GM23338 (cell line): ENCODE results near the gene CLDN6. TPM values are rescaled to one million over a fixed set of nuclear protein-coding genes. Genes with fewer than 3 reads are reported as not detected.

Experiments used
- ATAC-seq: fragments of 200-7000 bp; cut with Tn5 transposase; 3 replicates; pipeline ENCODE4 v1.9.1; 2020
- DNase-seq: peaks from one replicate; pipeline ENCODE4 v3.0.0-alpha.2; 2015; ENCODE audit warnings: low spot score
- H2AFZ ChIP-seq: fragments of 200-600 bp; sonication (generic); 2 replicates; pipeline ENCODE4 v1.8.0; 2016; ENCODE audit warnings: antibody characterized with exemption, mild to moderate bottlenecking, moderate library complexity
- H3F3A ChIP-seq: fragments of 200-600 bp; sonication (generic); replicated peaks from 2 replicates; pipeline ENCODE4 v1.8.0; 2017; ENCODE audit warnings: antibody characterized with exemption, mixed run types, low read depth
- H3K27ac ChIP-seq: fragments of 200-600 bp; sonication (generic); 2 replicates; pipeline ENCODE4 v1.6.1; 2016; ENCODE audit warnings: low read depth
- H3K27me3 ChIP-seq: fragments of 200-600 bp; sonication (generic); 2 replicates; pipeline ENCODE4 v1.8.0; 2016; ENCODE audit warnings: mild to moderate bottlenecking, mixed run types, moderate library complexity; ENCODE audit not compliant: insufficient read depth
- H3K36me3 ChIP-seq: fragments of 200-600 bp; sonication (generic); 2 replicates; pipeline ENCODE4 v1.8.0; 2016; ENCODE audit warnings: mild to moderate bottlenecking; ENCODE audit not compliant: insufficient read depth
- H3K4me1 ChIP-seq: fragments of 200-600 bp; sonication (generic); 2 replicates; pipeline ENCODE4 v1.8.0; 2016; ENCODE audit warnings: mild to moderate bottlenecking, moderate library complexity; ENCODE audit not compliant: insufficient read depth
- H3K4me2 ChIP-seq: fragments of 200-600 bp; sonication (generic); 2 replicates; pipeline ENCODE4 v1.7.1; 2017; ENCODE audit warnings: mixed run types
- H3K4me3 ChIP-seq: fragments of 200-600 bp; sonication (generic); 2 replicates; pipeline ENCODE4 v1.6.1; 2016; ENCODE audit warnings: mixed run types
- H3K79me2 ChIP-seq: fragments of 200-600 bp; sonication (generic); replicated peaks from 2 replicates; pipeline ENCODE4 v1.8.0; 2017; ENCODE audit warnings: mild to moderate bottlenecking; ENCODE audit not compliant: insufficient read depth
- H3K9me2 ChIP-seq: fragments of 200-600 bp; sonication (generic); 2 replicates; pipeline ENCODE4 v1.8.0; 2017; ENCODE audit not compliant: insufficient read depth
- H4K20me1 ChIP-seq: fragments of 200-600 bp; sonication (generic); replicated peaks from 2 replicates; pipeline ENCODE4 v1.8.0; 2017; ENCODE audit warnings: mild to moderate bottlenecking; ENCODE audit not compliant: insufficient read depth
- H3K27ac Mint-ChIP-seq: 2 replicates; pipeline ENCODE4 v1.8.0; 2020; ENCODE audit warnings: inconsistent platforms, mild to moderate bottlenecking, moderate library complexity, mixed read lengths
- H3K27me3 Mint-ChIP-seq: 3 replicates; pipeline ENCODE4 v1.8.0; 2022; ENCODE audit warnings: low read depth, mild to moderate bottlenecking, moderate library complexity, mixed read lengths, inconsistent platforms; ENCODE audit not compliant: insufficient read depth, poor library complexity
- H3K36me3 Mint-ChIP-seq: 3 replicates; pipeline ENCODE4 v1.8.0; 2021; ENCODE audit warnings: low read depth, mild to moderate bottlenecking, inconsistent platforms, moderate library complexity, mixed read lengths
- H3K4me1 Mint-ChIP-seq: 3 replicates; pipeline ENCODE4 v1.8.0; 2020; ENCODE audit warnings: mild to moderate bottlenecking, inconsistent platforms, mixed read lengths
- H3K4me3 Mint-ChIP-seq: 3 replicates; pipeline ENCODE4 v1.8.0; 2021; ENCODE audit warnings: moderate library complexity, mild to moderate bottlenecking, inconsistent platforms, mixed read lengths
- H3K9me3 Mint-ChIP-seq: 3 replicates; pipeline ENCODE4 v1.8.0; 2020; ENCODE audit warnings: moderate library complexity, mild to moderate bottlenecking, inconsistent platforms, mixed read lengths
- EZH2 ChIP-seq: fragments of 200-600 bp; sonication (generic); IDR thresholded peaks from one replicate; pipeline ENCODE4 v1.8.0; 2017; ENCODE audit warnings: antibody characterized with exemption, mild to moderate bottlenecking, low read depth; ENCODE audit not compliant: unreplicated experiment
- STAT1 ChIP-seq: IDR thresholded peaks from one replicate; pipeline ENCODE4 v1.6.1; 2016; ENCODE audit warnings: antibody characterized with exemption; ENCODE audit not compliant: unreplicated experiment
- ZNF114 ChIP-seq: fragments of 250-450 bp; sonication (Bioruptor Pico); IDR thresholded peaks from 2 replicates; pipeline ENCODE4 v1.5.0; 2020; ENCODE audit warnings: mild to moderate bottlenecking, moderate library complexity
- polyA plus RNA-seq: library from polyadenylated mRNA; unstranded; fragments of >200 nt; fragmentation: Nextera tagmentation; extraction: Ambion mirVana; gene quantifications from 2 replicates; pipeline ENCODE4 v1.2.1, GENCODE V29; 2016
- total RNA-seq: library from RNA; depleted of rRNA; stranded (reverse); fragments of >200 nt; shearing (Covaris generic); gene quantifications from 2 replicates; pipeline ENCODE4 v1.2.3, GENCODE V29; 2014
- TF ChIP-seq, protein P1 (sequence below): IDR thresholded peaks from 2 replicates; pipeline ENCODE4 v1.6.1; 2016; ENCODE audit warnings: antibody characterized with exemption
- TF ChIP-seq, protein P2 (sequence below): fragments of 250-450 bp; sonication (Bioruptor Pico); IDR thresholded peaks from 2 replicates; pipeline ENCODE4 v1.5.0; 2020; ENCODE audit warnings: mild to moderate bottlenecking, moderate library complexity

Gene CLDN6
- total and polyA plus RNA-seq, 2 experiments from 2014 or later: 537 to 1,028 TPM

DNA sequence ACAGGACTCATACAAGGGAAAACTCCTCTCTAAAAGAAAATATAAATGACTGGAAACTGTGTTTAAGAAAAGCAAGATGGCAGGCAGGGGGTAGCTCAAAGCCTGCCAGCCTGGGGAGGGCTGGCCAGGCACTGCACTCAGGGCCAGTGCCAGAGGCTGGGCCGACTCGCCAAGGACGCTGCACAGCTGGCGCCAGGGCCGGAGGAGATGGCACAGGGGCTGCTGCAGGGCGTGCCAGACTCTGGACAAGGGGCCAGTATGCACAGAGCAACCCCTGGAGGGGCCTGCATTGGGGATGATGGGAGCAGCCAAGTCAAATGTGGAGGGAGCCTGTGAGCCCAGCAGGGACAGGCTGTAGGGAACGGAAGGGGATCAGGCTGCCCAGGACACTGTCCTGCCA, 41.8 kb downstream of the CLDN6 start:
- ATAC-seq: no peak
- TF ChIP-seq EZH2: no peak
- no peak for TF ChIP-seq STAT1
- TF ChIP-seq, protein P1, sequence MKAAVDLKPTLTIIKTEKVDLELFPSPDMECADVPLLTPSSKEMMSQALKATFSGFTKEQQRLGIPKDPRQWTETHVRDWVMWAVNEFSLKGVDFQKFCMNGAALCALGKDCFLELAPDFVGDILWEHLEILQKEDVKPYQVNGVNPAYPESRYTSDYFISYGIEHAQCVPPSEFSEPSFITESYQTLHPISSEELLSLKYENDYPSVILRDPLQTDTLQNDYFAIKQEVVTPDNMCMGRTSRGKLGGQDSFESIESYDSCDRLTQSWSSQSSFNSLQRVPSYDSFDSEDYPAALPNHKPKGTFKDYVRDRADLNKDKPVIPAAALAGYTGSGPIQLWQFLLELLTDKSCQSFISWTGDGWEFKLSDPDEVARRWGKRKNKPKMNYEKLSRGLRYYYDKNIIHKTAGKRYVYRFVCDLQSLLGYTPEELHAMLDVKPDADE: no peak
- TF ChIP-seq ZNF114: no peak
- TF ChIP-seq, protein P2, sequence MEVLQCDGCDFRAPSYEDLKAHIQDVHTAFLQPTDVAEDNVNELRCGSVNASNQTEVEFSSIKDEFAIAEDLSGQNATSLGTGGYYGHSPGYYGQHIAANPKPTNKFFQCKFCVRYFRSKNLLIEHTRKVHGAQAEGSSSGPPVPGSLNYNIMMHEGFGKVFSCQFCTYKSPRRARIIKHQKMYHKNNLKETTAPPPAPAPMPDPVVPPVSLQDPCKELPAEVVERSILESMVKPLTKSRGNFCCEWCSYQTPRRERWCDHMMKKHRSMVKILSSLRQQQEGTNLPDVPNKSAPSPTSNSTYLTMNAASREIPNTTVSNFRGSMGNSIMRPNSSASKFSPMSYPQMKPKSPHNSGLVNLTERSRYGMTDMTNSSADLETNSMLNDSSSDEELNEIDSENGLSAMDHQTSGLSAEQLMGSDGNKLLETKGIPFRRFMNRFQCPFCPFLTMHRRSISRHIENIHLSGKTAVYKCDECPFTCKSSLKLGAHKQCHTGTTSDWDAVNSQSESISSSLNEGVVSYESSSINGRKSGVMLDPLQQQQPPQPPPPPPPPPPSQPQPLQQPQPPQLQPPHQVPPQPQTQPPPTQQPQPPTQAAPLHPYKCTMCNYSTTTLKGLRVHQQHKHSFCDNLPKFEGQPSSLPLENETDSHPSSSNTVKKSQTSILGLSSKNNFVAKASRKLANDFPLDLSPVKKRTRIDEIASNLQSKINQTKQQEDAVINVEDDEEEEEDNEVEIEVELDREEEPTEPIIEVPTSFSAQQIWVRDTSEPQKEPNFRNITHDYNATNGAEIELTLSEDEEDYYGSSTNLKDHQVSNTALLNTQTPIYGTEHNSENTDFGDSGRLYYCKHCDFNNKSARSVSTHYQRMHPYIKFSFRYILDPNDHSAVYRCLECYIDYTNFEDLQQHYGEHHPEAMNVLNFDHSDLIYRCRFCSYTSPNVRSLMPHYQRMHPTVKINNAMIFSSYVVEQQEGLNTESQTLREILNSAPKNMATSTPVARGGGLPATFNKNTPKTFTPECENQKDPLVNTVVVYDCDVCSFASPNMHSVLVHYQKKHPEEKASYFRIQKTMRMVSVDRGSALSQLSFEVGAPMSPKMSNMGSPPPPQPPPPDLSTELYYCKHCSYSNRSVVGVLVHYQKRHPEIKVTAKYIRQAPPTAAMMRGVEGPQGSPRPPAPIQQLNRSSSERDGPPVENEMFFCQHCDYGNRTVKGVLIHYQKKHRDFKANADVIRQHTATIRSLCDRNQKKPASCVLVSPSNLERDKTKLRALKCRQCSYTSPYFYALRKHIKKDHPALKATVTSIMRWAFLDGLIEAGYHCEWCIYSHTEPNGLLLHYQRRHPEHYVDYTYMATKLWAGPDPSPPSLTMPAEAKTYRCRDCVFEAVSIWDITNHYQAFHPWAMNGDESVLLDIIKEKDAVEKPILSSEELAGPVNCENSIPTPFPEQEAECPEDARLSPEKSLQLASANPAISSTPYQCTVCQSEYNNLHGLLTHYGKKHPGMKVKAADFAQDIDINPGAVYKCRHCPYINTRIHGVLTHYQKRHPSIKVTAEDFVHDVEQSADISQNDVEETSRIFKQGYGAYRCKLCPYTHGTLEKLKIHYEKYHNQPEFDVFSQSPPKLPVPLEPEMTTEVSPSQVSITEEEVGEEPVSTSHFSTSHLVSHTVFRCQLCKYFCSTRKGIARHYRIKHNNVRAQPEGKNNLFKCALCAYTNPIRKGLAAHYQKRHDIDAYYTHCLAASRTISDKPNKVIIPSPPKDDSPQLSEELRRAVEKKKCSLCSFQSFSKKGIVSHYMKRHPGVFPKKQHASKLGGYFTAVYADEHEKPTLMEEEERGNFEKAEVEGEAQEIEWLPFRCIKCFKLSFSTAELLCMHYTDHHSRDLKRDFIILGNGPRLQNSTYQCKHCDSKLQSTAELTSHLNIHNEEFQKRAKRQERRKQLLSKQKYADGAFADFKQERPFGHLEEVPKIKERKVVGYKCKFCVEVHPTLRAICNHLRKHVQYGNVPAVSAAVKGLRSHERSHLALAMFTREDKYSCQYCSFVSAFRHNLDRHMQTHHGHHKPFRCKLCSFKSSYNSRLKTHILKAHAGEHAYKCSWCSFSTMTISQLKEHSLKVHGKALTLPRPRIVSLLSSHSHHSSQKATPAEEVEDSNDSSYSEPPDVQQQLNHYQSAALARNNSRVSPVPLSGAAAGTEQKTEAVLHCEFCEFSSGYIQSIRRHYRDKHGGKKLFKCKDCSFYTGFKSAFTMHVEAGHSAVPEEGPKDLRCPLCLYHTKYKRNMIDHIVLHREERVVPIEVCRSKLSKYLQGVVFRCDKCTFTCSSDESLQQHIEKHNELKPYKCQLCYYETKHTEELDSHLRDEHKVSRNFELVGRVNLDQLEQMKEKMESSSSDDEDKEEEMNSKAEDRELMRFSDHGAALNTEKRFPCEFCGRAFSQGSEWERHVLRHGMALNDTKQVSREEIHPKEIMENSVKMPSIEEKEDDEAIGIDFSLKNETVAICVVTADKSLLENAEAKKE: no peak

More for the DNA sequence above, 41.8 kb downstream of the CLDN6 start:
- DNase-seq: no peak
- peaks cover 11% of the 10 kb centered on the region; the same call in 1 of the 2 replicates for H4K20me1 ChIP-seq
- H3K27me3 ChIP-seq: no peaks in the 10 kb centered on the region
- H2AFZ ChIP-seq: no peak overlapping the region
- peaks cover 13% of the 10 kb centered on the region; the same call in 2 of the 3 replicates for H3K4me1 Mint-ChIP-seq
- no peaks in the 10 kb centered on the region for H3K9me2 ChIP-seq
- peaks cover 4% of the 10 kb centered on the region; the same call in 1 of the 2 replicates for H3K4me1 ChIP-seq
- no peak overlapping the region for H3K4me3 Mint-ChIP-seq
- H3K4me2 ChIP-seq: no peak overlapping the region
- H3K36me3 Mint-ChIP-seq: peaks cover 36% of the 10 kb centered on the region
- no peak overlapping the region for H3K27ac ChIP-seq
- H3K36me3 ChIP-seq: 0 out of 2 replicates have a peak, but pooled peaks cover 3% of the 10 kb centered on the region
- peaks cover 14% of the 10 kb centered on the region for H3K79me2 ChIP-seq
- peaks cover 21% of the 10 kb centered on the region for H3K27me3 Mint-ChIP-seq
- H3K4me3 ChIP-seq: no peak overlapping the region
- peaks cover 16% of the 10 kb centered on the region for H3F3A ChIP-seq
- H3K9me3 Mint-ChIP-seq: peaks cover 2% of the 10 kb centered on the region; the same call in 1 of the 3 replicates
- no peak overlapping the region for H3K27ac Mint-ChIP-seq
